Effector memory CD4-positive, alpha-beta T cell (primary cell): ENCODE measurements around the gene CTSL.
"Not testable (repeated sequence)": the region's sequence is repeated elsewhere in the genome, so short reads cannot be mapped to it uniquely, and the experiment has no call there.

Source experiments
- DNase-seq, 3 donors: peaks; one replicate each; pipeline ENCODE4 v3.0.0-alpha.2; 2020
- H3K27ac ChIP-seq: 2 replicates; pipeline ENCODE4 v1.7.0; 2013; ENCODE audit warnings: mild to moderate bottlenecking, low read length, moderate library complexity; ENCODE audit not compliant: insufficient read depth, poor library complexity, severe bottlenecking
- H3K27me3 ChIP-seq: replicated peaks from 2 replicates; pipeline ENCODE4 v1.7.0; 2013; ENCODE audit warnings: mild to moderate bottlenecking, low read length; ENCODE audit not compliant: insufficient read depth, control insufficient read depth, poor library complexity, severe bottlenecking
- H3K36me3 ChIP-seq: 2 replicates; pipeline ENCODE4 v1.7.0; 2013; ENCODE audit warnings: mild to moderate bottlenecking, low read length, moderate library complexity; ENCODE audit not compliant: control insufficient read depth, insufficient read depth
- H3K4me1 ChIP-seq: 2 replicates; pipeline ENCODE4 v1.7.0; 2013; ENCODE audit warnings: low read length, mild to moderate bottlenecking; ENCODE audit not compliant: control insufficient read depth, insufficient read depth, poor library complexity, severe bottlenecking
- H3K4me3 ChIP-seq: 2 replicates; pipeline ENCODE4 v1.7.0; 2013; ENCODE audit warnings: low read length, low read depth, mild to moderate bottlenecking; ENCODE audit not compliant: insufficient read depth, poor library complexity, severe bottlenecking
- H3K9me3 ChIP-seq: 2 replicates; pipeline ENCODE4 v1.7.0; 2013; ENCODE audit warnings: mild to moderate bottlenecking, low read length, moderate library complexity; ENCODE audit not compliant: control insufficient read depth

CTSL gene

DNA sequence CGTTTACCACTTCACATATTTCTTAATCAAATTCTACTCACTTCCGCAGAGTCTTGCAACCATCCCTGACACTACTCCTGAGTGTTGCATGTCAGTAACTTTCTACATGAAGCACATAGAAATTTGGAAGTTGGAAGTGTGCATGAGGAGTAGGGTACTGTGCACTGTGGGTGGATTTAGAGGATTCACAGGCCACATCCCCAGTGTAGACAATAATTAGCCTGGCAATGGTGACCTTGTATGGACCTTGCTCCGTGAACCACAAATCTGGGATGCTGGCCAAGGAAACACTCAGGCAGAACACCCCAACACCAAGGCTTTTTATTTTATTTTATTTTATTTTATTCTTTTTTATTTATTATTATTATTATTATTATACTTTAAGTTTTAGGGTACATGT lies 25.5 kb downstream of the CTSL start:
- no peak overlapping the region for H3K27ac ChIP-seq

DNA sequence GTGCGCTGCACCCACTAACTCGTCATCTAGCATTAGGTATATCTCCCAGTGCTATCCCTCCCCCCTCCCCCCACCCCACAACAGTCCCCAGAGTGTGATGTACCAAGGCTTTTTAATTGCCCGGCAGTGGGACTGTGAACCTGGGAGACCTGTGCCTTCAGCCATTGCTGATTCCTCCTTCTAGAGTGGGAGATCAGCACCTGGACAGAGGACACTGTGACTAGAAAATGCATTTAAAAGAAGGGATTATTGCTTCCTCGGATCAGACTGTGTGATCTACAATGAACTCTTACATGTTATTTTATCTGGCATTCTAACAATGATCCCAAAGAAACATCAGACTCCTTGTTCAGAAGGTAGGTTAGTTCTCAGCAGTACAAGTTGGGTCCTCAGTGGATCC lies 25.9 kb downstream of the CTSL start:
- Histone ChIP-seq H3K4me1 (no peaks in the 10 kb centered on the region), H3K27me3 (no peaks in the 10 kb centered on the region), H3K27ac (no peak overlapping the region), H3K9me3 (peaks cover 3% of the 10 kb centered on the region), H3K36me3 (no peaks in the 10 kb centered on the region), H3K4me3 (no peak overlapping the region)
- DNase-seq = no peak

More for the DNA sequence above, 25.5 kb downstream of the CTSL start:
- Histone ChIP-seq H3K4me3 (no peak overlapping the region), H3K4me1 (no peaks in the 10 kb centered on the region), H3K27me3 (no peaks in the 10 kb centered on the region), H3K36me3 (no peaks in the 10 kb centered on the region), H3K9me3 (peaks cover 3% of the 10 kb centered on the region)
- DNase-seq = no peak

DNA sequence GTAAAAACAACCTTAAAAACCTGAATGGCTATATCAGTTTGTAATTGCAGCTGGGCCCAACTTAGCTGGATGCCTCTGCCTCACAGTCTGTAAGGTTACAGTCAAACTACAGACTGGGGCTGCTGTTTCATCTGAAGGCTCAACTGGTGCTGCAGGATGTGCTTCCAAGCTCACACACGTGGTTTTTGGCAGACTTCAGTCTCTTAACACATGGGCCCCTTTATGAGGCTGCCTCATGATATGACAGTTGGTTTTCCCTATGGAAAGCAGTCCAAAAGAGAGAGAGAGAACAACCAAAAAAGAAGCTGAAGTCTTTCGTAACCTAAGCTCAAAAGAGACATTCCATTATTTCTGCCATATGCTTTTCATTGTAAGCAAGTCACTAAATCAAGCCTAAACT lies 27.4 kb downstream of the CTSL start:
- H3K4me1 ChIP-seq = no peaks in the 10 kb centered on the region
- no peaks in the 10 kb centered on the region for H3K27me3 ChIP-seq
- no peak for DNase-seq
- H3K27ac ChIP-seq = no peak overlapping the region
- no peak overlapping the region for H3K4me3 ChIP-seq
- H3K9me3 ChIP-seq = peaks cover 3% of the 10 kb centered on the region
- H3K36me3 ChIP-seq = no peaks in the 10 kb centered on the region

DNA sequence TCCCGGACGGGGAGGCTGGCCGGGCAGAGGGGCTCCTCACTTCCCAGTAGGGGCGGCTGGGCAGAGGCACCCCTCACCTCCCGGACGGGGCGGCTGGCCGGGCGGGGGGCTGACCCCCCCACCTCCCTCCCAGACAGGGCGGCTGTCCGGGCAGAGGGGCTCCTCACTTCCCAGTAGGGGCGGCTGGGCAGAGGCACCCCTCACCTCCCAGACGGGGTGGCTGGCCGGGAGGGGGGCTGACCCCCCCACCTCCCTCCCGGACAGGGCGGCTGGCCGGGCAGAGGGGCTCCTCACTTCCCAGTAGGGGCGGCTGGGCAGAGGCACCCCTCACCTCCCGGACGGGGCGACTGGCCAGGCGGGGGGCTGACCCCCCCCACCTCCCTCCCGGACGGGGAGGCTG lies 32.4 kb downstream of the CTSL start:
- not testable (repeated sequence) for H3K36me3 ChIP-seq, H3K27me3 ChIP-seq, H3K9me3 ChIP-seq, H3K27ac ChIP-seq, DNase-seq, H3K4me3 ChIP-seq, H3K4me1 ChIP-seq

DNA sequence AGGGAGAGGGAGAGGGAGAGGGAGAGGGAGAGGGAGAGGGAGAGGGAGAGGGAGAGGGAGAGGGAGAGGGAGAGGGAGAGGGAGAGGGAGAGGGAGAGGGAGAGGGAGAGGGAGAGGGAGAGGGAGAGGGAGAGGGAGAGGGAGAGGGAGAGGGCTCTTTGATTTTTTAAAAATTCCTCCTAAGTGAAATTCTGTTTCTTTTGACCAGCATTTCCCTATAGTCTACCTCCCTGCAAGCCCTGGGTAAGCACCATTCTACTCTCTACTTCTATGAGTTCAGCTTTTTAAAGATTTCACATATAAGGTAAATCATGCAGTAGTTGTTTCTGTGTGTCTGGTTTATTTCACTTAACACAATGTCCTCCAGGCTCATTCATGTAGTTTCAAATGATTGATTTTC lies 34.1 kb downstream of the CTSL start:
- H3K27me3 ChIP-seq, H3K9me3 ChIP-seq, H3K27ac ChIP-seq, H3K4me3 ChIP-seq, H3K4me1 ChIP-seq, H3K36me3 ChIP-seq, DNase-seq: not testable (repeated sequence)

DNA sequence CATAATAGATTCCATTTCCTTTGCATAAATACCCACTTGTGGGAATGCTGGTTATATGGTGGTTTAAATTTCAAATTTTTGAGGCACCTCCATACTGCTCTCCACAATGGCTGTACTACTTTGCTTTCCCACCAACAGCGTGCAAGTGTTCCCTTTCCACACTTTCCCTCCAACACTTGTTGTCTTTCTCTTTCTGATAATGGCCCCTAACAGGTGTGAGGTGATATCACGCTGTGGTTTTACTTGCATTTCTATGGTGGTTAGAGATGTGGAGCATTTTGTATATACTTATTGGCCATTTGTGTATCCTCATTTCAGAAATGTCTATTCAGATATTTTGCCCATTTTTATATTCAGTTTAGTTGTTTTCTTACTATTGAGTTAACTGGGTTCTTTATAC lies 34.6 kb downstream of the CTSL start:
- H3K36me3 ChIP-seq = no peaks in the 10 kb centered on the region
- no peak for DNase-seq

DNA sequence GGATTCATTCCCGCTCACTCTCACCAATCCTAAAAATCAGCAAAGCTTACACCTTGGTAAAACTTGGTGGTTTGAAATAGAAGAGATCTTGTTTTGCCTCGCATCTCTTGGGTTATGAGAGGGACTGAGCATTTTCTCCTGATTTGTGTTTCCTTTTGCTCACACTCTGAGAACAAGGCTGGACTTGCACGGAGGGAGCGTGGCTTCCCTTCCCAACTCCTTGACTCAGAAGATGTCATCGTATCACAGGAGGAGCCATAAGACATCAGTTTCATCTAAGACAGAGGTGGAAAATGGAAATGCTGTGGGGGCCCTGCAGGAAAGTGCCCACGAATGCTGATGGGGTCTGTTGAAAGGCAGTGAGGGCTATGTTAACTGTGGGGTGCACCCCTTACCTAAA lies 37.4 kb downstream of the CTSL start:
- Histone ChIP-seq H3K36me3 (no peaks in the 10 kb centered on the region), H3K27me3 (no peaks in the 10 kb centered on the region), H3K4me3 (no peak overlapping the region), H3K9me3 (no peaks in the 10 kb centered on the region), H3K4me1 (no peaks in the 10 kb centered on the region), H3K27ac (no peak overlapping the region)
- DNase-seq = no peak

More for the DNA sequence above, 34.6 kb downstream of the CTSL start:
- H3K27me3 ChIP-seq = no peaks in the 10 kb centered on the region
- H3K9me3 ChIP-seq = no peaks in the 10 kb centered on the region
- no peaks in the 10 kb centered on the region for H3K4me1 ChIP-seq
- H3K27ac ChIP-seq = no peak overlapping the region
- H3K4me3 ChIP-seq = no peak overlapping the region

DNA sequence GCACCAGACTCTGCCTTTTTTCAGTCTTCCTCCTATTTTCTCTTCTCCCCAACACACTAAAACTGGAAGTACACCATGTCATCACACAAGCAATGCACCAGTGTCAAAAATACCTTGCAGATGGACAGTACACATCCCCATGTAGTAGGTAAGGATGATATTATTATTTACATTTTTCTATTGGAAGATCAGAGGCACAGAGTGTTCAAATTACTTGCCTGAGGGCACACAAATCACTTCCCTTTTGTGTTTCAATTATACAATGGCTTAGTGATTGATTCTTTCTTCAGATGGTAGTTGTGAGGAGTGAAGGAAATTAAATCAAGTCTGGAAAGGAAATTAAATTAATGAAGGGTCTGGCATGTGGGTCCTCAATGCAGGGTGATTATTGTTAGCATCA lies 39.6 kb downstream of the CTSL start:
- Histone ChIP-seq H3K27me3 (no peaks in the 10 kb centered on the region), H3K4me3 (no peak overlapping the region), H3K27ac (no peak overlapping the region), H3K4me1 (no peaks in the 10 kb centered on the region), H3K36me3 (no peaks in the 10 kb centered on the region), H3K9me3 (no peaks in the 10 kb centered on the region)
- DNase-seq = no peak

DNA sequence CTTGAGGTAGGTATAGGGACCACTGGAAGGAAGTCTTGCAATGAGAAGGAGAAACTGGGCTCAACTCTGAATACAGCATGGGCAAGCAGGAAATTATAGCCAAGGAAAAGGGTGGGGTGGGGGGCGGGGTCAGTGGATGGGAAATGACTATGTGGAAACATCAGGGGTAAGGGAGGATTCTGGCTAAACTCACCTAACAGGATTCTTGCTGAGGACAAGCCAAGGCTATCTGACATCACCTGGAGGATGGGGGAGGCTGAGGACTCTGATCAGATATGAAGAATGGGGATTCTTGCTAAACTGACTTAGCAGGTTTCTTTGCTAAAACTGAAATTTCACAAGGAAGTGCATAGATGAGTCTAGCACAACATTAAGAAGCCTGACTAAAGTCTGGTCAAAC lies 40.8 kb downstream of the CTSL start:
- Histone ChIP-seq H3K4me3 (no peak overlapping the region), H3K9me3 (no peaks in the 10 kb centered on the region), H3K27me3 (no peaks in the 10 kb centered on the region), H3K36me3 (no peaks in the 10 kb centered on the region), H3K4me1 (no peaks in the 10 kb centered on the region), H3K27ac (no peak overlapping the region)
- DNase-seq = no peak

DNA sequence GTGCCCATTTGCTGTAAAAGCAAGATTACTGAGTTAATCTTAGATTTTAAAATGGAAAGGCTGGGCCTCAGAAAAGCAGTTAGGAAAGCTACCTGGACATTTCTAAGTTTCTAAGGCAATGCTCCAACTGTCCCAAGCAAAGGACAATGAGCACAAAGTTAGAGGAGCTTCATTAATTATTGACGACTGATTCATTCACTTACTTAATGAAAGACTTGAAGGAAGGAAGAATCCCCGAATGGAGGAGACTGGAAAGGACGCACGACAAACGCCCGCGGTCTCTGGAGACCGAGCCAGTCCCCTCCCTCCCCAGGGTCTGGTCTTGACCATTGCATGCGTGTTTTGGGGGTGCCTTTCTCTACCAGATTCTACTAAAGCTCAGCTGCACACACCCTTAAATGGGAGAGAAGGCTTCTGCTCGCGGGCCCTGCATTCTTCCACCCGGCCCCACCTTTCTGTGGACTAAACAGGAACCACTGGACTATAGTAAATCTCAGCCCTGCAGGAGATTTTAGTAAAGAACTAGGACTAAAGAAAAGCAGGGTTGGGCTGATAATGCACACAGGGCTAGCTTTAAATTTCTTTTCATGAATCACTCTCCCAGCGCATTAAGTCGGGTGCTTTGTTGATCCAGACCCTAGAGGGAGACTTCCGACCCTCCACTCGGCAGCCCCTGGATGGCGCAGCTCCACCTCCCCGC lies 44.8 kb downstream of the CTSL start:
- H3K9me3 ChIP-seq = no peaks in the 10 kb centered on the region
- no peak for DNase-seq
- no peak overlapping the region for H3K4me3 ChIP-seq
- H3K36me3 ChIP-seq = no peaks in the 10 kb centered on the region
- H3K27ac ChIP-seq = no peak overlapping the region
- H3K27me3 ChIP-seq = no peaks in the 10 kb centered on the region
- no peaks in the 10 kb centered on the region for H3K4me1 ChIP-seq
